GM12878 (cell line): ENCODE measurements around the gene DENND6B. TPM values are rescaled to one million over a fixed set of nuclear protein-coding genes. Genes with fewer than 3 reads are reported as not detected.
A peak's percentile ranks its signal among the peaks of the same experiment; 100 is the strongest.

ENCODE experiments used
- ATAC-seq: fragments of 200-7000 bp; cut with Tn5 transposase; 3 replicates; pipeline ENCODE4 v1.9.1; 2020; ENCODE audit warnings: mild to moderate bottlenecking, moderate library complexity
- BruUV-seq: library from RNA; stranded (reverse); fragments of 400-500 nt; replicated peaks from 2 replicates; lab custom pipeline; 2021; lab: Mats Ljungman, UMichigan
- CTCF ChIA-PET: fragments of 300-600 bp; sonication (Branson Sonifier 250); formaldehyde crosslinking; extraction: SDS; loops from one replicate; lab custom pipeline; 2021; ENCODE audit warnings: inconsistent platforms; lab: Yijun Ruan, JAX
- POLR2A ChIA-PET: fragments of 350-600 bp; formaldehyde crosslinking; extraction: SDS; loops from one replicate; lab custom pipeline; 2021; ENCODE audit warnings: inconsistent platforms; lab: Charles Lee
- RAD21 ChIA-PET: fragments of 300-600 bp; sonication (Branson Sonifier 250); formaldehyde crosslinking; loops from one replicate; lab custom pipeline; 2023; ENCODE audit warnings: antibody characterized with exemption; ENCODE audit not compliant: unreplicated experiment; lab: Charles Lee
- SMC1A ChIA-PET: fragments of 300-600 bp; sonication (Branson Sonifier 250); formaldehyde crosslinking; loops from one replicate; lab custom pipeline; 2023; ENCODE audit not compliant: unreplicated experiment, uncharacterized antibody; lab: Charles Lee
- DNase-seq: peaks from one replicate; pipeline ENCODE4 v3.0.0-alpha.2; 2011; ENCODE audit warnings: low read depth, low spot score
- FAIRE-seq: peaks from 3 replicates; lab custom pipeline; 2011; peaks lifted over from hg19 to GRCh38; lab: Jason Lieb, UNC
- H2AFZ ChIP-seq: 2 replicates; pipeline ENCODE4 v1.6.0; 2011; ENCODE audit warnings: low read depth, low read length, control low read depth; ENCODE audit not compliant: control insufficient read depth
- H3K27ac ChIP-seq: 2 replicates; pipeline ENCODE4 v1.5.1; 2011; ENCODE audit warnings: control low read depth; ENCODE audit not compliant: control insufficient read depth, insufficient read depth
- H3K27me3 ChIP-seq, 2 experiments: replicated peaks in 1 of 2; 2 replicates each; pipeline versions ENCODE4 v1.6.0 to v1.6.1; 2011; ENCODE audit warnings: low read length in 1 of 2; ENCODE audit not compliant: control insufficient read depth in 2 of 2, insufficient read depth in 2 of 2
- H3K36me3 ChIP-seq, 2 experiments: 2 replicates each; pipeline ENCODE4 v1.5.1; 2011; ENCODE audit warnings: low read length in 1 of 2; ENCODE audit not compliant: control insufficient read depth in 2 of 2, insufficient read depth in 2 of 2
- H3K4me1 ChIP-seq: 2 replicates; pipeline ENCODE4 v1.6.1; 2011; ENCODE audit warnings: mild to moderate bottlenecking, low read length, moderate library complexity, mixed read lengths; ENCODE audit not compliant: control insufficient read depth, insufficient read depth
- H3K4me2 ChIP-seq: 2 replicates; pipeline ENCODE4 v1.6.0; 2011; ENCODE audit warnings: control low read depth; ENCODE audit not compliant: control insufficient read depth, insufficient read depth
- H3K4me3 ChIP-seq: fragments of 200-600 bp; sonication (generic); 2 replicates; pipeline ENCODE4 v1.5.1; 2016
- H3K79me2 ChIP-seq: 2 replicates; pipeline ENCODE4 v1.6.0; 2011; ENCODE audit warnings: low read length; ENCODE audit not compliant: control insufficient read depth, insufficient read depth
- H3K9ac ChIP-seq: 2 replicates; pipeline ENCODE4 v1.8.0; 2011; ENCODE audit warnings: low read length, control low read depth, mixed read lengths; ENCODE audit not compliant: control insufficient read depth, insufficient read depth
- H3K9me3 ChIP-seq: replicated peaks from 3 replicates; pipeline ENCODE4 v1.5.1; 2011; ENCODE audit warnings: mild to moderate bottlenecking, low read length; ENCODE audit not compliant: control insufficient read depth, insufficient read depth
- H4K20me1 ChIP-seq: 2 replicates; pipeline ENCODE4 v1.6.0; 2011; ENCODE audit not compliant: control insufficient read depth, insufficient read depth
- POLR2A ChIP-seq: IDR thresholded peaks from 2 replicates; pipeline ENCODE4 v1.6.1; 2011; ENCODE audit warnings: low read depth, mild to moderate bottlenecking, low read length
- RBBP5 ChIP-seq: fragments of 200-600 bp; sonication (generic); conservative IDR thresholded peaks from 2 replicates; pipeline ENCODE4 v1.6.1; 2016
- WGBS: methylation state at CpG from one replicate; pipeline ENCODE4 v1.1.6; 2016; ENCODE audit warnings: low lambda C conversion rate; ENCODE audit not compliant: insufficient replicate concordance, insufficient coverage; ENCODE audit errors: missing lambda C conversion rate; 5-methylcytosine and 5-hydroxymethylcytosine counted together
- in situ Hi-C: fragments of 300-500 bp; cut with MboI; formaldehyde crosslinking; loops from 9 replicates; pipeline ENCODE4 v1.14.3; 2018; ENCODE audit warnings: mixed read lengths
- intact Hi-C: fragments of 100-400 bp; cut with micrococcal nuclease; formaldehyde crosslinking; loops from one replicate; pipeline ENCODE4 v1.14.2; 2022; ENCODE audit not compliant: unreplicated experiment
- polyA plus RNA-seq, 11 experiments: library from polyadenylated mRNA; depleted of rRNA in 4 of 11; unstranded in 6 of 11; stranded (reverse) in 5 of 11; fragments of >200 nt; fragmentation: Nextera tagmentation in 4 of 11; fragmentation: Illumina TruSeq in 1 of 11; extraction: Ambion mirVana in 4 of 11; extraction: Trizol in 1 of 11; gene quantifications; 1 replicate in 1 of 11; 2 replicates in 10 of 11; pipeline versions ENCODE4 v1.2.1 to v1.2.3, GENCODE V29; 2011 to 2016; ENCODE audit warnings: inconsistent platforms in 2 of 11, missing spikeins in 2 of 11, low read depth in 1 of 11
- total RNA-seq, 4 experiments: library from RNA; depleted of rRNA in 3 of 4; stranded (reverse); fragments of >200 nt in 3 of 4; fragmentation: Illumina TruSeq in 1 of 4; extraction: Trizol in 1 of 4; gene quantifications; 2 replicates each; pipeline versions ENCODE4 v1.2.1 to v1.2.3, GENCODE V29; 2013 to 2021
- TF ChIP-seq, protein P1 (sequence below): fragments of 450-650 bp; IDR thresholded peaks from 2 replicates; pipeline ENCODE4 v1.6.1; 2017; ENCODE audit warnings: mild to moderate bottlenecking, moderate library complexity

DENND6B gene
- total and polyA plus RNA-seq, 10 of the 15 experiments (the other 5 are each of a cell fraction or from before 2014, with no cell fraction given): 0.72 to 11.3 (median 6.2) TPM

GRCh38 chr22:50300620-50301257 is 26.1 kb downstream of the DENND6B start:
- peak overlapping the region; percentile 33; the same call in 1 of the 2 replicates for H3K4me2 ChIP-seq
- BruUV-seq: no TSS peak
- ATAC-seq (no peak), DNase-seq (no peak), FAIRE-seq (no peak)
- H3K4me3 ChIP-seq: no peak overlapping the region
- peaks cover 4% of the 10 kb centered on the region for H4K20me1 ChIP-seq
- WGBS: 94% methylated on average over 10 of the region's 14 CpGs
- SMC1A ChIA-PET: interaction anchor here (1.9 kb wide), 1 partner anchor 14 kb away, joined by 6 read pairs; no protein-coding TSS in a partner anchor
- no peaks in the 10 kb centered on the region for H3K27me3 ChIP-seq
- no peak for TF ChIP-seq RBBP5
- TF ChIP-seq, protein P1, sequence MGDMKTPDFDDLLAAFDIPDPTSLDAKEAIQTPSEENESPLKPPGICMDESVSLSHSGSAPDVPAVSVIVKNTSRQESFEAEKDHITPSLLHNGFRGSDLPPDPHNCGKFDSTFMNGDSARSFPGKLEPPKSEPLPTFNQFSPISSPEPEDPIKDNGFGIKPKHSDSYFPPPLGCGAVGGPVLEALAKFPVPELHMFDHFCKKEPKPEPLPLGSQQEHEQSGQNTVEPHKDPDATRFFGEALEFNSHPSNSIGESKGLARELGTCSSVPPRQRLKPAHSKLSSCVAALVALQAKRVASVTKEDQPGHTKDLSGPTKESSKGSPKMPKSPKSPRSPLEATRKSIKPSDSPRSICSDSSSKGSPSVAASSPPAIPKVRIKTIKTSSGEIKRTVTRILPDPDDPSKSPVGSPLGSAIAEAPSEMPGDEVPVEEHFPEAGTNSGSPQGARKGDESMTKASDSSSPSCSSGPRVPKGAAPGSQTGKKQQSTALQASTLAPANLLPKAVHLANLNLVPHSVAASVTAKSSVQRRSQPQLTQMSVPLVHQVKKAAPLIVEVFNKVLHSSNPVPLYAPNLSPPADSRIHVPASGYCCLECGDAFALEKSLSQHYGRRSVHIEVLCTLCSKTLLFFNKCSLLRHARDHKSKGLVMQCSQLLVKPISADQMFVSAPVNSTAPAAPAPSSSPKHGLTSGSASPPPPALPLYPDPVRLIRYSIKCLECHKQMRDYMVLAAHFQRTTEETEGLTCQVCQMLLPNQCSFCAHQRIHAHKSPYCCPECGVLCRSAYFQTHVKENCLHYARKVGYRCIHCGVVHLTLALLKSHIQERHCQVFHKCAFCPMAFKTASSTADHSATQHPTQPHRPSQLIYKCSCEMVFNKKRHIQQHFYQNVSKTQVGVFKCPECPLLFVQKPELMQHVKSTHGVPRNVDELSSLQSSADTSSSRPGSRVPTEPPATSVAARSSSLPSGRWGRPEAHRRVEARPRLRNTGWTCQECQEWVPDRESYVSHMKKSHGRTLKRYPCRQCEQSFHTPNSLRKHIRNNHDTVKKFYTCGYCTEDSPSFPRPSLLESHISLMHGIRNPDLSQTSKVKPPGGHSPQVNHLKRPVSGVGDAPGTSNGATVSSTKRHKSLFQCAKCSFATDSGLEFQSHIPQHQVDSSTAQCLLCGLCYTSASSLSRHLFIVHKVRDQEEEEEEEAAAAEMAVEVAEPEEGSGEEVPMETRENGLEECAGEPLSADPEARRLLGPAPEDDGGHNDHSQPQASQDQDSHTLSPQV: no peak
- 0 out of 2 replicates have a peak, but pooled peaks have one; percentile 9 for TF ChIP-seq POLR2A
- no peak overlapping the region; the same call in 1 of the 2 replicates for H3K9ac ChIP-seq
- CTCF ChIA-PET: interaction anchor here (1.1 to 1.9 kb wide), 2 partner anchors 22 to 34 kb away, joined by 3 to 4 read pairs; no protein-coding TSS in a partner anchor
- H3K4me1 ChIP-seq: peaks cover 47% of the 10 kb centered on the region
- no peak overlapping the region for H2AFZ ChIP-seq
- RAD21 ChIA-PET: no interaction called here
- H3K36me3 ChIP-seq: peaks cover 2 to 3% of the 10 kb centered on the region in 2 experiments; a peak in 2 of 4 replicates
- no peaks in the 10 kb centered on the region for H3K9me3 ChIP-seq
- POLR2A ChIA-PET: interaction anchor here (2.3 kb wide), 1 partner anchor 50 kb away, joined by 6 read pairs; the partner anchor contains the start of gene HDAC10
- H3K27ac ChIP-seq: no peak overlapping the region
- intact Hi-C loops (no loop called here), in situ Hi-C loops (no loop called here)
- H3K79me2 ChIP-seq: peaks cover 82% of the 10 kb centered on the region
